ENCODE results near the gene CASQ2.

Gene CASQ2

DNA sequence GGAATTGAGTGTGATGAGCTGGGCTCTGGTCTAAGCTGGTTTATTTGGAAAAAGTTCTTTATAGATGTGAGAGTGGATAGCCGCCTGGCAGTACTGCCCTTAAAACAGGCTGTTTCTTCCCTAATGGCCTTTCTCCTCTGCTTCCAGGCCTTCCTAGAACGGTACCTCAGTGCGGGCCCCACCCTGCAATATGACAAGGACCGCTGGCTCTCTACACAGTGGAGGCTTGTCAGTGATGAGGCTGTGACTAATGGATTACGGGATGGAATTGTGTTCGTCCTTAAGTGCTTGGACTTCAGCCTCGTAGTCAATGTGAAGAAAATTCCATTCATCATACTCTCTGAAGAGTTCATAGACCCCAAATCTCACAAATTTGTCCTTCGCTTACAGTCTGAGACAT, 77.5 kb downstream of the CASQ2 start:
- no peak for DNase-seq

- no peak for DNase-seq
These were observed 80.8 kb downstream of the CASQ2 start for GRCh38 chr1:115687744-115688143.

- DNase-seq, result no peak
These were observed 83.3 kb downstream of the CASQ2 start for GRCh38 chr1:115685029-115685705.

- DNase-seq, result no peak
These were observed 85.7 kb downstream of the CASQ2 start for GRCh38 chr1:115682792-115683191.

DNA sequence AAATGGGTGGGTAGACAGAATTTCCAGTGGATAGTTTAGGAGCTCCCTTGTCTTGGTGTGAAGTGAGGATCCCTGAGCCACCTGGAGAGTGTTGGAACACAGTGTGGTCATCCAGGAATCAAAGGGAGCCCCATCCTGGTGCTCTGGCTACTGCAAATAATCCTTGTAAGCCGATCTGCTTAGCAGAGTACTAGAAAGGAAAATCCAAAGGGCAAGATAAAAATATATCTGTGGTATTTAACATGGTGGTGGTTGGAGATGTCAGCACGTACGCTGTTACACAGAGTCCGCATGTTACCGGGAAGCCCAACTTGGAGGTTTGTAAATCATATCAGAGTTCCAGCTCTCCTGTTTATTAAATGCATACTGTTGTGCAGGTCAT, 87.8 kb downstream of the CASQ2 start:
- no peak for DNase-seq

- no peak for DNase-seq
These were observed 89.3 kb downstream of the CASQ2 start for GRCh38 chr1:115679141-115679611.

GRCh38 chr1:115678141-115678540, 90.4 kb downstream of the CASQ2 start:
- no peak for DNase-seq

GRCh38 chr1:115677565-115677964, 90.9 kb downstream of the CASQ2 start:
- no peak for DNase-seq

DNA sequence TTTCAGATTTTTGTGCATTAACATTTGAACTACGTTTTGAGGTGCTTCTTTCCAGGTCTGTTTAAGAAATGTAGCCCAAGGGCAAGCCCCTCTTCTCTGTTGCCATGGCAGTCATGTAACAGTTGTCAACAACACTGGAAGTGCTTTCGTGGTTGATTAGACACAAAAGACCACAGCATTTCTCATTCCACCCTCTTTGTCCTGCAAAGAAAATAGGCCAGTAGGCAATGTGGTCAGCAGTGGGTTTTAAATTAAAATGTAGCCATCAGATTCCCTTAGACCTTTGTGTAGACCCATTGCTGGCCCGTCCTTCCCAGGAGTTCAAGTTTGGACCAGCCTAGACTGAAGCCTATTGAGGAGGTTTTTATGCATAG, 91.3 kb downstream of the CASQ2 start:
- no peak for DNase-seq

- DNase-seq, result no peak
These were observed 91.9 kb downstream of the CASQ2 start for GRCh38 chr1:115676498-115677181.

GRCh38 chr1:115672224-115673009, 96.1 kb downstream of the CASQ2 start:
- no peak for DNase-seq

DNA sequence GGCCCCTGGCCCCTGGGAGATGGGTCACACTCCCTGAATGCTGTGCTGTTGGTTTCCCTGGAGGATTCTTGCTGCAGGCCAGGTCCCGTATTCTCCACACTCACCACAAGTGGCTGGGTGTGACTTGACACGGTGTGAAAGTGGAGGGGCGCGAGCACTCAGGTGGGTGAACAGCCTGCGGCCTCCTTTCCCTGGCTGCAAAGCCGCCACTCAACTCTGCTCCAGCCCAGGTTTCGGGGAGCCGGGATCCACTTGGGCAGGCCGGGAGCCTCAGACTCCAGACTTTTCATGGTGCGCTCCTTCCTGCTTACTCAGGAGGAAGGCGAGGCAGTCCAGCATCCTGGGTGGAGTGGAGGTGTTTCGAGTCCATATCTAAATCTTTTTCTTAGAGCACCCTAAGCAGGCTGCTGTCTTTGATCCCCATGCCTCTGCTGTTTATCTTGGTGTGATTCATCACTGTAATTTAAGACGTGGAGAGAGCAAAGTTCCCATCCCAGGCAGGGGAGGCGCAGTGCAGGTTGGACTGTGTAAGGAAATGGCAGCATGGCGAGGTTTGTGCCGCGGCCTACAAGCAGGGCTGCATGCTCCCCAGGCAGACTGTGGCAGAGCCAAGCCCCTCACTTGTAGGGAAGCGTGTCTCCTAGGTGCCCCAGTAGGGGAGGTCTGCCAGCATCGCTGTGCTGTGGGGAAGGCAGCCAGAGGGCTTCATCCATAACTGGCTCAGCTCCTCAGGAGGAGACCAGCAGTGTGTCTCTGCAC, 97.2 kb downstream of the CASQ2 start:
- DNase-seq, result no peak

- DNase-seq, result no peak
These were observed 97.9 kb downstream of the CASQ2 start for GRCh38 chr1:115670476-115671175.

DNA sequence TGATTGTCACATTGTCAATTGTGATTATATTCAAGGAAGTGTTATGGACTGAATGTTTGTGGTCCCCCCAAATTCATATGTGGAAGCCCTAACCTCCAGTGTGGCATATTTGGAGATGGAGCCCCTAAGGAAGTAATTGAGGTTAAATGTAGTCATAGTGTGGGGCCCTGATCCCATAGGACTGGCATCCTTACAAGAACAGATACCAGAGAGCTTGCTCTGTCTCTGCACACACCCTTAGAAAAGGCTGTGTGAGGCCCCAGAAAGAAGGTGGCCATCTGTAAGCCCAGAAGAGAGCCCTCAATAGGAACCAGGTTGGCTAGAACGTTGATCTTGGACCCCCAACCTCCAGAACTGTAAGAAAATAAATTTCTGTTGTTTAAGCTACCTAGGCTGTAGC, 98.6 kb downstream of the CASQ2 start:
- no peak for DNase-seq

GRCh38 chr1:115669002-115669673, 99.4 kb downstream of the CASQ2 start:
- DNase-seq, result no peak

- no peak for DNase-seq
These were observed 99.9 kb downstream of the CASQ2 start for GRCh38 chr1:115668579-115668978.

- no peak for DNase-seq
These were observed 101.8 kb downstream of the CASQ2 start for GRCh38 chr1:115666702-115667101.

GRCh38 chr1:115666206-115666605, 102.3 kb downstream of the CASQ2 start:
- no peak for DNase-seq

- no peak for DNase-seq
These were observed 103.0 kb downstream of the CASQ2 start for GRCh38 chr1:115665319-115666096.

GRCh38 chr1:115661157-115661556, 107.4 kb downstream of the CASQ2 start:
- DNase-seq, result no peak

GRCh38 chr1:115660151-115660550, 108.4 kb downstream of the CASQ2 start:
- DNase-seq, result no peak
